SK-N-SH (cell line): ENCODE results near the gene DIAPH2. TPM values are rescaled to one million over a fixed set of nuclear protein-coding genes. Genes with fewer than 3 reads are reported as not detected.

Source experiments
- CTCF ChIA-PET: fragments of 300-600, 350-600 bp; formaldehyde crosslinking; extraction: SDS; loops from one replicate; lab custom pipeline; 2021; lab: Yijun Ruan, JAX
- POLR2A ChIA-PET: fragments of 350-600 bp; sonication (Branson Sonifier 250); formaldehyde crosslinking; extraction: SDS; loops from one replicate; lab custom pipeline; 2020; ENCODE audit warnings: antibody characterized with exemption, inconsistent platforms; lab: Yijun Ruan, JAX
- DNase-seq: peaks from one replicate; pipeline ENCODE4 v3.0.0; 2012
- H2AFZ ChIP-seq: fragments of 200-600 bp; sonication (generic); 2 replicates; pipeline ENCODE4 v1.8.1; 2016; ENCODE audit warnings: antibody characterized with exemption, mild to moderate bottlenecking, low read depth
- H3F3A ChIP-seq: fragments of 200-600 bp; sonication (generic); replicated peaks from 2 replicates; pipeline ENCODE3; 2016; ENCODE audit warnings: antibody characterized with exemption, mild to moderate bottlenecking; ENCODE audit not compliant: insufficient read depth
- H3K27ac ChIP-seq, 2 experiments: fragments of 200-500 bp in 1 of 2; fragments of 200-600 bp in 1 of 2; sonication (Bioruptor generic) in 1 of 2; sonication (generic), shearing (Covaris generic) in 1 of 2; 2 replicates each; pipeline versions ENCODE4 v1.5.1 to v1.6.1; 2014 to 2016; ENCODE audit warnings: low read depth in 2 of 2, inconsistent platforms in 1 of 2, low read length in 1 of 2, mild to moderate bottlenecking in 1 of 2, mixed read lengths in 1 of 2
- H3K27me3 ChIP-seq: fragments of 200-600 bp; sonication (generic), shearing (Covaris generic); 2 replicates; pipeline ENCODE4 v1.6.1; 2016; ENCODE audit warnings: mixed run types; ENCODE audit not compliant: insufficient read depth
- H3K36me3 ChIP-seq, 2 experiments: fragments of 200-500 bp in 1 of 2; fragments of 200-600 bp in 1 of 2; sonication (Bioruptor generic) in 1 of 2; sonication (generic) in 1 of 2; replicated peaks in 1 of 2; 2 replicates each; pipeline versions ENCODE3 to v1.5.1; 2014 to 2016; ENCODE audit warnings: low read length in 1 of 2, mild to moderate bottlenecking in 1 of 2; ENCODE audit not compliant: insufficient read depth in 2 of 2, control insufficient read depth in 1 of 2
- H3K4me1 ChIP-seq, 2 experiments: fragments of 200-500 bp in 1 of 2; fragments of 200-600 bp in 1 of 2; sonication (Bioruptor generic) in 1 of 2; sonication (generic), shearing (Covaris generic) in 1 of 2; 2 replicates each; pipeline versions ENCODE4 v1.5.1 to v1.6.1; 2014 to 2016; ENCODE audit warnings: low read depth in 1 of 2, low read length in 1 of 2, mixed run types in 1 of 2; ENCODE audit not compliant: insufficient read depth in 2 of 2, control insufficient read depth in 1 of 2
- H3K4me2 ChIP-seq: fragments of 200-600 bp; sonication (generic), shearing (Covaris generic); 2 replicates; pipeline ENCODE4 v1.6.1; 2017; ENCODE audit warnings: mixed run types
- H3K4me3 ChIP-seq, 2 experiments: fragments of 200-500 bp in 1 of 2; fragments of 200-600 bp in 1 of 2; sonication (Bioruptor generic) in 1 of 2; sonication (generic), shearing (Covaris generic) in 1 of 2; 2 replicates each; pipeline versions ENCODE4 v1.5.1 to v1.8.1; 2014 to 2016; ENCODE audit warnings: low read depth in 2 of 2, inconsistent platforms in 1 of 2, low read length in 1 of 2, mild to moderate bottlenecking in 1 of 2, mixed read lengths in 1 of 2, moderate library complexity in 1 of 2
- H3K79me2 ChIP-seq: fragments of 200-600 bp; sonication (generic); 2 replicates; pipeline ENCODE4 v1.8.1; 2017; ENCODE audit warnings: mild to moderate bottlenecking; ENCODE audit not compliant: insufficient read depth
- H3K9ac ChIP-seq: fragments of 200-600 bp; sonication (generic); 2 replicates; pipeline ENCODE4 v1.6.1; 2017; ENCODE audit warnings: mixed run types
- H3K9me2 ChIP-seq: fragments of 200-600 bp; sonication (generic); 2 replicates; pipeline ENCODE4 v1.6.1; 2017; ENCODE audit warnings: mixed run types
- H3K9me3 ChIP-seq: fragments of 200-600 bp; sonication (generic); 2 replicates; pipeline ENCODE4 v1.6.1; 2017; ENCODE audit warnings: mixed run types, mild to moderate bottlenecking, moderate library complexity
- H4K20me1 ChIP-seq: fragments of 200-600 bp; sonication (generic); 2 replicates; pipeline ENCODE4 v1.6.1; 2017; ENCODE audit warnings: mild to moderate bottlenecking, mixed run types; ENCODE audit not compliant: insufficient read depth
- CHD2 ChIP-seq: fragments of 150-350 bp; IDR thresholded peaks from 2 replicates; pipeline ENCODE4 v1.6.1; 2018; ENCODE audit warnings: low read length; ENCODE audit not compliant: partially characterized antibody
- ELF1 ChIP-seq: IDR thresholded peaks from 2 replicates; pipeline ENCODE4 v1.4.0; 2012
- EP300 ChIP-seq, 2 experiments: IDR thresholded peaks; 2 replicates each; pipeline versions ENCODE4 v1.4.0 to v1.6.1; 2012; ENCODE audit warnings: borderline replicate concordance in 1 of 2, low read depth in 1 of 2, low read length in 1 of 2
- FOXJ3 ChIP-seq: sonication (generic); formaldehyde crosslinking; IDR thresholded peaks from 2 replicates; pipeline ENCODE4 v1.5.1; 2020; ENCODE audit warnings: mild to moderate bottlenecking, missing genetic modification reagents
- FOXM1 ChIP-seq: IDR thresholded peaks from 2 replicates; pipeline ENCODE4 v1.4.0; 2012; ENCODE audit warnings: low read depth, mild to moderate bottlenecking
- GABPA ChIP-seq: IDR thresholded peaks from 2 replicates; pipeline ENCODE4 v1.4.0; 2012; ENCODE audit warnings: low read depth, mild to moderate bottlenecking
- GATA2 ChIP-seq: sonication (generic); formaldehyde crosslinking; IDR thresholded peaks from 2 replicates; pipeline ENCODE4 v1.5.0; 2020; ENCODE audit warnings: mild to moderate bottlenecking, missing genetic modification reagents
- MXI1 ChIP-seq: IDR thresholded peaks from 2 replicates; pipeline ENCODE4 v1.6.1; 2012; ENCODE audit warnings: mild to moderate bottlenecking, low read depth, low read length, improper control_type of control experiment
- NRF1 ChIP-seq: IDR thresholded peaks from 2 replicates; pipeline ENCODE4 v1.6.1; 2012; ENCODE audit warnings: low read depth, mild to moderate bottlenecking, low read length
- TAF1 ChIP-seq: IDR thresholded peaks from 2 replicates; pipeline ENCODE4 v1.6.1; 2012; ENCODE audit warnings: low read depth, mild to moderate bottlenecking, low read length, moderate library complexity, borderline replicate concordance
- TCF12 ChIP-seq: IDR thresholded peaks from 2 replicates; pipeline ENCODE4 v1.4.0; 2012
- WGBS: methylation state at CpG from one replicate; pipeline ENCODE4 v1.1.6; 2017; ENCODE audit warnings: low lambda C conversion rate; 5-methylcytosine and 5-hydroxymethylcytosine counted together
- polyA plus RNA-seq, 3 experiments: library from polyadenylated mRNA; depleted of rRNA; stranded (reverse); fragments of >200 nt; gene quantifications; 2 replicates each; pipeline ENCODE4 v1.2.3, GENCODE V29; 2012
- TF ChIP-seq, protein P1 (sequence below): IDR thresholded peaks from 2 replicates; pipeline ENCODE4; 2012
- TF ChIP-seq, protein P2 (sequence below): IDR thresholded peaks from 2 replicates; pipeline ENCODE4 v1.4.0; 2012; ENCODE audit warnings: low read depth, borderline replicate concordance
- TF ChIP-seq, protein P3 (sequence below): IDR thresholded peaks from 2 replicates; pipeline ENCODE4 v1.4.0; 2012; ENCODE audit warnings: low read depth
- TF ChIP-seq, protein P4 (sequence below): fragments of 150-350 bp; IDR thresholded peaks from 2 replicates; pipeline ENCODE4 v1.6.1; 2017; ENCODE audit warnings: antibody characterized with exemption, low read length, low read depth, borderline replicate concordance

The DIAPH2 gene
- polyA plus RNA-seq, 1 of the 3 experiments (the other 2 are of a cell fraction), result 1.1 TPM

DNA sequence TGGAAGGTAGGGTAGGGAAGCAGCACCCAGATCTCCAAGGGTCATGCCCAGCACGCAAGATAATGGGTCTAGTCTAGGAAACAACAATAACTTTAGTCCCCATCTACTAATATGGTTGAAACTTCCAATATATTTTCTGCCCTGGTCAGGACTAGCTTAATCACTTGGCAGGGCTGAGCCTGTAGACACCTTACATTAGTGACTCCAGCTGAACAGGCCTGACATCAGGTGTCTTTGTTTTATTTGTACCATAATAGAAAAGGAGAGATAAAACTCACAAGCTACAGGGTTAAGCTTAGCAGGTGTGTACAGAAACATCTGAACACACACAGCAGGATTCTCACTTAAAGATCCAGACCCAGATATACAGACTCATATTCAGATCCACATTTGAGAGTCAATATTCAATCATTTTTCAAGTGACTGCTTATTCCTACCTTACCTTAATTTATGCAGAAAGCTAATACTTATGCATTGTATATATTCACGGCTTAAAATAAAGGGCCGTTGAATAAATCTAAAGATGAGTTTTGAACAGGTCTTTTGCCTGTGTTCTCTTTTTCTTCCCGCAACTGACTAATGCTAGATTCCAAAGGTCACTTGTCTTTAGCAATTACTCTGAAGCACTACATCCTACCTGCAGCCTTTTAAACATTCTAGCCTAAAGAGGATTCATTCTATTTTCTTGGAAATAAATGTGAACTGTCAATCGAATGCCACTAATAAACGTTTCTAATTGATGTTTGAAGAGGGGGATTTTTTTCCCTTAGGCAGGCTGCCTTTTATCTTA, 944.4 kb downstream of the DIAPH2 start:
- H3K4me2 ChIP-seq, result no peak overlapping the region
- no peak overlapping the region for H3K4me3 ChIP-seq
- CTCF ChIA-PET, result interaction anchor here (0.7 kb wide), 1 partner anchor 185 kb away, joined by 3 read pairs; no protein-coding TSS in a partner anchor

DNA sequence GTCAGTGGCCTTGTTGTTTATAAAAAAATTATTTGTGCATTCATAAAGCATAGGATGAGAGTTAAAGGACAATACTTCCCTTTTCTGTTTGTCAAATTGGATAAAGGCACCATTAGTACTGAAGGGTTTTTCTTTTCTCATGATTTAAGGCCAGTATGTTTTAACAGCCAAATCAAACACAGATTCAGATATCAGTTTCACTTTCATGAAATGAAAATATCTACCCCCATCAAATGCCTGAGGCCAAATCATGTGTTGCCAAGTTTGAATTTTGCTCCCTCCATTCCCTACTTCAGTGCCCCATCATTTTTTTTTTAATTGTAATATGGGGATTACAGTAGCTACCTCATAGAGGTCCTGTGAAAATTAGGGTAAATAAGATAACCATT, 944.9 kb downstream of the DIAPH2 start:
- DNase-seq, result peak; percentile 9
- no peak for TF ChIP-seq CHD2
- no peak for TF ChIP-seq TCF12
- TF ChIP-seq, protein P1, sequence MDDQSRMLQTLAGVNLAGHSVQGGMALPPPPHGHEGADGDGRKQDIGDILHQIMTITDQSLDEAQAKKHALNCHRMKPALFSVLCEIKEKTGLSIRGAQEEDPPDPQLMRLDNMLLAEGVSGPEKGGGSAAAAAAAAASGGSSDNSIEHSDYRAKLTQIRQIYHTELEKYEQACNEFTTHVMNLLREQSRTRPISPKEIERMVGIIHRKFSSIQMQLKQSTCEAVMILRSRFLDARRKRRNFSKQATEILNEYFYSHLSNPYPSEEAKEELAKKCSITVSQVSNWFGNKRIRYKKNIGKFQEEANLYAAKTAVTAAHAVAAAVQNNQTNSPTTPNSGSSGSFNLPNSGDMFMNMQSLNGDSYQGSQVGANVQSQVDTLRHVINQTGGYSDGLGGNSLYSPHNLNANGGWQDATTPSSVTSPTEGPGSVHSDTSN, result no peak
- 0 out of 2 replicates have a peak, but pooled peaks have one; percentile 6 for TF ChIP-seq GATA2 (CRISPR knock-in tag)

More for the DNA sequence above, 944.4 kb downstream of the DIAPH2 start:
- H3K4me1 ChIP-seq, result peaks cover 0 to 2% of the 10 kb centered on the region in 2 experiments; a peak in 1 of 4 replicates
- WGBS, result 16% methylated on average over 6 of the region's 6 CpGs
- TF ChIP-seq GABPA (no peak), MXI1 (no peak), TAF1 (no peak), TCF12 (peak; percentile 46), FOXJ3 (CRISPR knock-in tag) (no peak), EP300 (IDR thresholded peaks at IDR 0.05; ENCODE audit: borderline replicate concordance in 1 of 2, low read depth in 1 of 2, low read length in 1 of 2) (no peak), ELF1 (no peak), CHD2 (no peak), NRF1 (no peak), FOXM1 (no peak)
- TF ChIP-seq, protein P2, sequence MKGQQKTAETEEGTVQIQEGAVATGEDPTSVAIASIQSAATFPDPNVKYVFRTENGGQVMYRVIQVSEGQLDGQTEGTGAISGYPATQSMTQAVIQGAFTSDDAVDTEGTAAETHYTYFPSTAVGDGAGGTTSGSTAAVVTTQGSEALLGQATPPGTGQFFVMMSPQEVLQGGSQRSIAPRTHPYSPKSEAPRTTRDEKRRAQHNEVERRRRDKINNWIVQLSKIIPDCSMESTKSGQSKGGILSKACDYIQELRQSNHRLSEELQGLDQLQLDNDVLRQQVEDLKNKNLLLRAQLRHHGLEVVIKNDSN, result no peak
- TF ChIP-seq, protein P1, result peak; percentile 59; the same call in 1 of the 2 replicates
- TF ChIP-seq, protein P3, sequence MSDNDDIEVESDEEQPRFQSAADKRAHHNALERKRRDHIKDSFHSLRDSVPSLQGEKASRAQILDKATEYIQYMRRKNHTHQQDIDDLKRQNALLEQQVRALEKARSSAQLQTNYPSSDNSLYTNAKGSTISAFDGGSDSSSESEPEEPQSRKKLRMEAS, result no peak
- TF ChIP-seq, protein P4, sequence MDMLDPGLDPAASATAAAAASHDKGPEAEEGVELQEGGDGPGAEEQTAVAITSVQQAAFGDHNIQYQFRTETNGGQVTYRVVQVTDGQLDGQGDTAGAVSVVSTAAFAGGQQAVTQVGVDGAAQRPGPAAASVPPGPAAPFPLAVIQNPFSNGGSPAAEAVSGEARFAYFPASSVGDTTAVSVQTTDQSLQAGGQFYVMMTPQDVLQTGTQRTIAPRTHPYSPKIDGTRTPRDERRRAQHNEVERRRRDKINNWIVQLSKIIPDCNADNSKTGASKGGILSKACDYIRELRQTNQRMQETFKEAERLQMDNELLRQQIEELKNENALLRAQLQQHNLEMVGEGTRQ, result no peak
- no peak overlapping the region for H2AFZ ChIP-seq
- POLR2A ChIA-PET, result no interaction called here
- H3K9ac ChIP-seq, result no peak overlapping the region
- no peak overlapping the region for H3K27ac ChIP-seq
- H4K20me1 ChIP-seq, result no peaks in the 10 kb centered on the region
- H3F3A ChIP-seq, result no peaks in the 10 kb centered on the region
- no peaks in the 10 kb centered on the region for H3K9me3 ChIP-seq
- H3K9me2 ChIP-seq, result no peaks in the 10 kb centered on the region
- no peak for DNase-seq
- H3K27me3 ChIP-seq, result 0 out of 2 replicates have a peak, but pooled peaks cover under 1% of the 10 kb centered on the region
- no peaks in the 10 kb centered on the region for H3K79me2 ChIP-seq
- H3K36me3 ChIP-seq, result no peaks in the 10 kb centered on the region

More for the DNA sequence above, 944.9 kb downstream of the DIAPH2 start:
- ChIA-PET POLR2A (no interaction called here), CTCF (no interaction called here)
- Histone ChIP-seq H3K4me3 (no peak overlapping the region), H3K79me2 (no peaks in the 10 kb centered on the region), H3K4me2 (no peak overlapping the region), H3K4me1 (peaks cover 0 to 2% of the 10 kb centered on the region in 2 experiments; a peak in 1 of 4 replicates), H3K9me2 (no peaks in the 10 kb centered on the region), H4K20me1 (no peaks in the 10 kb centered on the region), H3K36me3 (no peaks in the 10 kb centered on the region), H3F3A (no peaks in the 10 kb centered on the region), H3K9me3 (no peaks in the 10 kb centered on the region), H3K27me3 (no peaks in the 10 kb centered on the region), H2AFZ (no peak overlapping the region), H3K27ac (peak overlapping the region in 1 of 2 experiments; percentile 16; a peak in 1 of 4 replicates), H3K9ac (no peak overlapping the region)
